ENCODE data around the gene ACER2.

The ACER2 gene

DNA sequence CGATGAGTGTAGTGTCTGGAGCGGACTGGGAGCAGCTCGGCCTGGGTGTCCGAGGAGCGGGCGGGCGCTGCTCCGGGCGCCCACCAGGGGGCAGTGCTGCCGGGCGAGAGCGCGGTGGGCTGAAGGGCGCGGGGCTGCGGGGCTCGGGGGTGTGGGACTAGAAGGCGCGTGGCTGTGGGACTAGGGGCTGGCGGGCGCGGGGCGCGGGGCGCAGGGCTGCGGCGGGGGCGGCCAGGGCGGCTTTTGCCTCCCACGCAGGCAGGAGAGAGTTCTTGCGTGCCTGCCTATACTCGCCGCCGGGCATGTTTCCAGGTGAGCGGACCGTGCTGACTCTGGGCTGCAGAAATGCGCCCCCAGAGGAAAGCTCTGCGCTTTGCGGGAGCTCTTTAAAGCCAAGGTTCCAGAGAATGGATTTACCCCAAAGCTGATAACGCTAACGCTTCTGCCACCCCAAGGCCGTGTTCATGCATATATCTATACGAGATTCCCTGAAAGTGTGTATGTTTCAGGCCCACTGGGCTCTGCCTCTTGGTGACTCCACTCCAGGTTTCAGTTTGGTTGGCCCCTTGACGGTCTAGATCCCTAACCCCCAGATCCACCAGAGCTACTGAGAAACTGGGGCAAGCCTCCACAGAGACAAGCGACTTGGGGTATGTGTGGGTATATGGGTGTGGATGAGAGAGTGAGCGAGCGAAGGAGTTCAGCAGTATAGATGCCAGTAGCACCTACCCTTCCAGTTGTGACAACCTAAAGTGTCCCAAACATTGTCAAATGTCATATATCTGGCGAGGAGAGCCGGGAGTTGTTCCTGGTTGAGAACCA, 56.2 kb downstream of the ACER2 start:
- FAIRE-seq, result no peak

DNA sequence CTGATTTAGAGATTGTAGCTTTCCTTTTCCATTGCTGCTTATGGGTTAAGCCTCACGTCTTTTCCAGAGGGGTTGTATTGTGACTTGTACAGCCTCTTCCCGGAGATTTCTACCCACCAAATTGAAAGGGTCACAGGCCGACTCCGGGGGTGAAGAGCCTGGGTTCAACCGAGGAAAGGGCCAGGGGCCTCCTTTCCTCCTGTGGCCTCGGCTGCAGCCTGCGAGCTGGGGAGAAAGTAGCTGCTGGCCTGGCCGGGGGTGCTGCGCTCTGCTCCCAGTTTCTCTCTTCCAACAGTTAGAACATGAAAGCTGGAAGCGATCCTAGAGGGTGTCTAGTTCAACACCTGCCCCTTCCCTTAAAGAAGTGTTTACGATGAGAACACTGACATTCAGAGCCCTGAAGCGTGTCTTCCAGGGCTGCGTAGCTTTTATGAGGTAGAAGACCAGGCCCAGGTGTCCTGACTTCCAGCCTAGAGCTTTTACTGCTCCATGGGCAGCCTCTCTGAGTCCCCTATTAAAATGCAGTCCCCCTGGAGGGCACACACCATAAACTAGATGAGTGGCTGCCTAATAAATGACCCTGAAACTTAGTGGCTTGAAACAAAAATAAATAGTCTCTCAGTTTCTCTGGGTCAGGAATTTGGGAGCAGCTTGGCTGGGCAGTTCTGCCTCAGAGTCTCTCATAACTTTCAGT, 56.9 kb downstream of the ACER2 start:
- FAIRE-seq, result no peak

More for the DNA sequence above, 56.2 kb downstream of the ACER2 start:
- TF ChIP-seq, protein P1, sequence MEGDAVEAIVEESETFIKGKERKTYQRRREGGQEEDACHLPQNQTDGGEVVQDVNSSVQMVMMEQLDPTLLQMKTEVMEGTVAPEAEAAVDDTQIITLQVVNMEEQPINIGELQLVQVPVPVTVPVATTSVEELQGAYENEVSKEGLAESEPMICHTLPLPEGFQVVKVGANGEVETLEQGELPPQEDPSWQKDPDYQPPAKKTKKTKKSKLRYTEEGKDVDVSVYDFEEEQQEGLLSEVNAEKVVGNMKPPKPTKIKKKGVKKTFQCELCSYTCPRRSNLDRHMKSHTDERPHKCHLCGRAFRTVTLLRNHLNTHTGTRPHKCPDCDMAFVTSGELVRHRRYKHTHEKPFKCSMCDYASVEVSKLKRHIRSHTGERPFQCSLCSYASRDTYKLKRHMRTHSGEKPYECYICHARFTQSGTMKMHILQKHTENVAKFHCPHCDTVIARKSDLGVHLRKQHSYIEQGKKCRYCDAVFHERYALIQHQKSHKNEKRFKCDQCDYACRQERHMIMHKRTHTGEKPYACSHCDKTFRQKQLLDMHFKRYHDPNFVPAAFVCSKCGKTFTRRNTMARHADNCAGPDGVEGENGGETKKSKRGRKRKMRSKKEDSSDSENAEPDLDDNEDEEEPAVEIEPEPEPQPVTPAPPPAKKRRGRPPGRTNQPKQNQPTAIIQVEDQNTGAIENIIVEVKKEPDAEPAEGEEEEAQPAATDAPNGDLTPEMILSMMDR (IDR thresholded peaks at IDR 0.05; ENCODE audit: insufficient read depth, missing control alignments), result peak; percentile 52
- DNase-seq (ENCODE audit: insufficient read length, low spot score), result peak; percentile 90

DNA sequence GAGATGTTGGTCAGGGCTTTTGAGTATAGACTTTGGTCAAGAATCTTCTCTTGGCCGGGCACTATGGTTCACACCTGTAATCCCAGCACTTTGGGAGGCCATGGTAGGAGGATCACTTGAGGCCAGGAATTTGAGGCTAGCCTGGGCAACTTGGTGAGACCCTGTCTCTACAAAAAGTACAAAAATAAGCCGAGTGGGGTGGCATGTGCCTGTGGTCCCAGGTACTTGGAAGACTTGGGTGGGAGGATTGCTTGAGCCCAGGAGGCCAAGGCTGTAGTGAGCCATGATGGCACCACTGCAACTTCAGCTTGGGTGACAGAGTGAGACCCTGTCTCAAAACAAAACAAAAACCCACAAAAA, 57.5 kb downstream of the ACER2 start:
- DNase-seq (ENCODE audit: insufficient read length, low spot score) (no peak), FAIRE-seq (no peak)
- TF ChIP-seq, protein P1 (IDR thresholded peaks at IDR 0.05; ENCODE audit: insufficient read depth, missing control alignments), result no peak

More for the DNA sequence above, 56.9 kb downstream of the ACER2 start:
- DNase-seq (ENCODE audit: insufficient read length, low spot score), result no peak
- TF ChIP-seq, protein P1 (IDR thresholded peaks at IDR 0.05; ENCODE audit: insufficient read depth, missing control alignments), result no peak

DNA sequence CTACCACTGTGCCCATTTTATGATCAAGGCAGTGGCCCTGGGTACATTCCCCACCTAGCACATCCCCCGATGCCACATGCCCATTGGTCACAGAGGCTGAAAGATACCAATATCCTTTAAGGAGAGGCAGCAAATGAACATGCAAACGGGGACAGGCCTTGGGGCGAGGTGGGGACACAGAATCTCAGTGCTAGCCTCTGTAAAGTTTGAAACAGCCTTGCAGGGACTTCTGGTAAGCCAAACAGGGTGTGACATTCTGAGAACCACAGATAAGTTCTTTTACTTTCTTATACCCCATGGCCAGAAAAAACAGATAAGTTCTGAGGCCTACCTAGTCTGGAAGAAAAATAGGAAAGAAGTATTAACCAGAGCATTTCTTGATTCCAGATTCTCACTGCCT, 60.5 kb downstream of the ACER2 start:
- DNase-seq (ENCODE audit: insufficient read length, low spot score) (no peak), FAIRE-seq (no peak)
- TF ChIP-seq, protein P1 (IDR thresholded peaks at IDR 0.05; ENCODE audit: insufficient read depth, missing control alignments), result no peak

GRCh38 chr9:19470567-19470966, 61.8 kb downstream of the ACER2 start:
- no peak for DNase-seq (ENCODE audit: insufficient read length, low spot score)
- no peak for FAIRE-seq
- TF ChIP-seq, protein P1 (IDR thresholded peaks at IDR 0.05; ENCODE audit: insufficient read depth, missing control alignments), result no peak

DNA sequence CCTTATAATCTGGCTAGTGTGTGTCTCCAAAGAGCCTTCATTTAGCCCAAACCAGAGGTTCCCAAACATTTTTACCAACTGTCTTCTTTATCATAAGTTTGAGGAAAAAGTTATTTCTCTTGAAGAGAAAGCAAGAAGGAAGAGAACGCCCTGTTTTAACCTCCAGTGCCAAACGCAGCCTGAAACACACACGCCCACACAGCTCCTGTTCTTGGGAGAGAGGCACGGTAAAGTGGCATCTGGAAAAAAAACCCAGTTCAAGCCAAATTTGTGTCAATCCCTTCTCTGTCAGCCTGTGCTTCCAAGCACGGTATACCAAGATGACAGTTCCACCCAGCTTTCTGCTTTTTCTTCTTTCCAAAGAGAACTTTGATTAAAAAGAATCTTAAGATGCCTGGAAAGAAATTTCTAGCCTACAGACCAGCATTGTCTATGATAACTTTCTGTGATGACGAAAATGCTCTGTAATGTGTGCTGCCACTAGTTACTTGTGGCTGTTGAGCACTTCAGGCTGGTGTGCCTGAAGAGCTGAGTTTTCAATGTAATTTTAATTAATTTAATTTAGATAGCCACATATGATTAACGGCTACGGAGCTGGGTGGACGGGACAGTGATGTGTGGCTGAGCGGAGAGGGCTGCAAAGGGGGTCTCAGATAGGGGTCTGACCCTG, 62.3 kb downstream of the ACER2 start:
- no peak for DNase-seq (ENCODE audit: insufficient read length, low spot score)
- no peak for FAIRE-seq
- TF ChIP-seq, protein P1 (IDR thresholded peaks at IDR 0.05; ENCODE audit: insufficient read depth, missing control alignments), result no peak

Measured in D721Med (cell line).